Iris pigment epithelial cell (primary cell): ENCODE results near the gene SERTAD2.

Source experiments
- DNase-seq: peaks from one replicate; pipeline ENCODE4 v3.0.0-alpha.2; 2011; ENCODE audit warnings: low read depth

Gene SERTAD2

GRCh38 chr2:64581777-64582539 lies 71.8 kb downstream of the SERTAD2 start:
- no peak for DNase-seq
